Breast epithelium (tissue), 4 donors: ENCODE measurements around the gene C11orf87. TPM values are rescaled to one million over a fixed set of nuclear protein-coding genes. Genes with fewer than 3 reads are reported as not detected.
A peak's percentile ranks its signal among the peaks of the same experiment; 100 is the strongest.

Source experiments
- DNase-seq, 2 donors: peaks; one replicate each; pipeline ENCODE4 v3.0.0-alpha.2; 2019; ENCODE audit warnings: low spot score in 2 of 2
- H3K27ac ChIP-seq, 2 donors: fragments of 200-600 bp; sonication (generic) in 1 of 2; one replicate each; pipeline ENCODE4 v1.5.1; 2016 to 2019; ENCODE audit warnings: mild to moderate bottlenecking in 1 of 2
- H3K27me3 ChIP-seq, 2 donors: fragments of 200-600 bp; sonication (generic) in 1 of 2; one replicate each; pipeline versions ENCODE4 v1.5.1 to v1.6.0; 2017 to 2019; ENCODE audit warnings: control low read depth in 1 of 2, mild to moderate bottlenecking in 1 of 2
- H3K36me3 ChIP-seq: fragments of 200-600 bp; one replicate; pipeline ENCODE4 v1.5.1; 2019
- H3K4me1 ChIP-seq, 2 donors: fragments of 200-600 bp; sonication (generic); one replicate each; pipeline ENCODE4 v1.5.1; 2016 to 2019; ENCODE audit warnings: control low read depth in 1 of 2
- H3K4me3 ChIP-seq, 3 donors: fragments of 200-600 bp; sonication (generic); 1 replicate in 2 of 3; 2 replicates in 1 of 3; pipeline ENCODE4 v1.5.1; 2016 to 2019; ENCODE audit warnings: mild to moderate bottlenecking in 3 of 3, moderate library complexity in 2 of 3
- H3K9me3 ChIP-seq, 2 donors: fragments of 200-600 bp; sonication (generic) in 1 of 2; one replicate each; pipeline ENCODE4 v1.5.1; 2016 to 2019; ENCODE audit warnings: control low read depth in 1 of 2
- CTCF ChIP-seq, 3 donors: fragments of 450-650 bp; IDR thresholded peaks; one replicate each; pipeline ENCODE4 v1.5.1; 2016 to 2017; ENCODE audit warnings: antibody characterized with exemption in 3 of 3, mild to moderate bottlenecking in 3 of 3, moderate library complexity in 3 of 3
- POLR2A ChIP-seq: fragments of 450-650 bp; IDR thresholded peaks from one replicate; pipeline ENCODE4 v1.6.1; 2016; ENCODE audit warnings: antibody characterized with exemption, mild to moderate bottlenecking, moderate library complexity
- POLR2AphosphoS5 ChIP-seq, 3 donors: sonication (generic); formaldehyde crosslinking; IDR thresholded peaks; one replicate each; pipeline ENCODE4 v1.6.1; 2017; ENCODE audit warnings: antibody characterized with exemption in 3 of 3
- intact Hi-C: fragments of 100-400 bp; cut with DNase I; formaldehyde crosslinking; loops from one replicate; pipeline ENCODE4 v1.15.1; 2023; ENCODE audit warnings: low total_unique reads
- total RNA-seq, 3 donors: library from RNA; depleted of rRNA; stranded (reverse); fragments of >200 nt; gene quantifications; one replicate each; pipeline ENCODE4 v1.1.0, GENCODE V29; 2016

The C11orf87 gene
- total RNA-seq, 3 donors from 2014 or later, result under 0.01 TPM; not detected in 2

GRCh38 chr11:109405671-109406070, 16.3 kb upstream of the C11orf87 start:
- no peaks in the 10 kb centered on the region for H3K27me3 ChIP-seq
- no peak overlapping the region for H3K27ac ChIP-seq
- H3K4me1 ChIP-seq, result no peaks in the 10 kb centered on the region
- TF ChIP-seq POLR2AphosphoS5 (IDR thresholded peaks at IDR 0.05) (no peak), CTCF (IDR thresholded peaks at IDR 0.05) (no peak), POLR2A (no peak)
- H3K9me3 ChIP-seq, result no peaks in the 10 kb centered on the region
- intact Hi-C loops, result no loop called here
- no peak overlapping the region for H3K4me3 ChIP-seq
- no peak for DNase-seq
- no peaks in the 10 kb centered on the region for H3K36me3 ChIP-seq

- no peak for DNase-seq
- H3K36me3 ChIP-seq, result no peaks in the 10 kb centered on the region
- H3K27ac ChIP-seq, result no peak overlapping the region
- no peak for TF ChIP-seq CTCF (IDR thresholded peaks at IDR 0.05)
- no peak for TF ChIP-seq POLR2A
- TF ChIP-seq POLR2AphosphoS5 (IDR thresholded peaks at IDR 0.05), result no peak
- H3K4me3 ChIP-seq, result no peak overlapping the region
- no peaks in the 10 kb centered on the region for H3K4me1 ChIP-seq
- H3K9me3 ChIP-seq, result no peaks in the 10 kb centered on the region
- intact Hi-C loops, result no loop called here
- H3K27me3 ChIP-seq, result peaks cover 0 to 2% of the 10 kb centered on the region in 2 donors
Observed at GRCh38 chr11:109416601-109417000, 5.4 kb upstream of the C11orf87 start.

GRCh38 chr11:109422870-109423465, 978 bp downstream of the C11orf87 start:
- TF ChIP-seq POLR2AphosphoS5 (IDR thresholded peaks at IDR 0.05) (no peak), CTCF (IDR thresholded peaks at IDR 0.05) (no peak), POLR2A (no peak)
- Histone ChIP-seq H3K9me3 (no peaks in the 10 kb centered on the region), H3K4me1 (peaks cover 0 to 8% of the 10 kb centered on the region in 2 donors), H3K36me3 (no peaks in the 10 kb centered on the region), H3K27ac (no peak overlapping the region), H3K27me3 (peaks cover 0 to 34% of the 10 kb centered on the region in 2 donors), H3K4me3 (peak overlapping the region; percentile 20 to 56 (median 30))
- no peak for DNase-seq
- intact Hi-C loops, result no loop called here

GRCh38 chr11:109423466-109424190, 1.6 kb downstream of the C11orf87 start:
- no peak for DNase-seq
- Histone ChIP-seq H3K9me3 (no peaks in the 10 kb centered on the region), H3K27ac (no peak overlapping the region), H3K27me3 (peaks cover 0 to 34% of the 10 kb centered on the region in 2 donors), H3K4me3 (peak overlapping the region; percentile 20 to 56 (median 30)), H3K36me3 (no peaks in the 10 kb centered on the region), H3K4me1 (peaks cover 0 to 8% of the 10 kb centered on the region in 2 donors)
- TF ChIP-seq CTCF (IDR thresholded peaks at IDR 0.05) (no peak), POLR2A (no peak), POLR2AphosphoS5 (IDR thresholded peaks at IDR 0.05) (no peak)
- intact Hi-C loops, result no loop called here

- TF ChIP-seq POLR2AphosphoS5 (IDR thresholded peaks at IDR 0.05) (no peak), CTCF (IDR thresholded peaks at IDR 0.05) (no peak), POLR2A (no peak)
- peaks cover 0 to 34% of the 10 kb centered on the region in 2 donors for H3K27me3 ChIP-seq
- intact Hi-C loops, result no loop called here
- H3K36me3 ChIP-seq, result no peaks in the 10 kb centered on the region
- DNase-seq, result no peak
- no peak overlapping the region for H3K27ac ChIP-seq
- no peak overlapping the region for H3K4me3 ChIP-seq
- no peaks in the 10 kb centered on the region for H3K9me3 ChIP-seq
- peaks cover 0 to 8% of the 10 kb centered on the region in 2 donors for H3K4me1 ChIP-seq
Observed at GRCh38 chr11:109424901-109425300, 2.9 kb downstream of the C11orf87 start.
